ENCODE data around the gene ZNF385A. TPM values are rescaled to one million over a fixed set of nuclear protein-coding genes. Genes with fewer than 3 reads are reported as not detected.

Gene ZNF385A
- total and polyA plus RNA-seq, 11 donors, result 3.6 to 22.7 (median 6.1) TPM

DNA sequence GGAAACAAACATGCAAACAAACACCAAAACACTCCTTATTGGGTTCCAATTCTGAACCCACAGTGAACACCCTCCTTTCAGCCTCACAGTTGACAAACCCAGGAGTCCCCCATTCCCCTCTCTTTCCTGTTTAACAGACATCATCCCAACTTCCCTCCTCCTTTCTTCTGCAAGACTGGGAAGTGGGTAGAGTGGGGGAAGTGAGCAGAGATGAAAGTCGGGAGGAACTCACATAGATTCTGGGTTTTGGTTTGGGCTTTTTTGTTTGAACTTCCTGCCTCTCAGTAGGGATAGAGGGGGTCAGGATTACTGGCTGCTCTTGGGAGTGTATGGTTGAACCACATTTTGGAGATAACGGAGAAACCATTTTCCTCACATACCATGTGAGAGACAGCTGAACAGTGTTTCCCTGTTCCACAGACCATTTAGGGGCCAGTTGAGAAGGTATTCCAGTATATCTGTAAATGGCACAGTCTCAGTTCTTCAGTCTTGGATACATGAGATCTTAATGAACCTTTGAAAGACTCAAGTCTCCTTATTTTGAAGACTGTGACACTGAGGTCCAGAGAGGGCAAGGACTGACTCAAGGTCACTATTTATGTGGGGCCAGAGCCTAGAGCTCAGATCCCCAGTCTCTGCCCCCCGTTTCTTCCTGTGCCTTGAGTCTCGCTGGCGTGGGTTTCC, 16.4 kb downstream of the ZNF385A start:
- intact Hi-C loops (cut with DNase I), result loop anchor here in 4 of 10 donors (5.0 to 10.0 kb wide), 4 partner anchors 41 to 151 kb away; partner anchors contain the start of gene COPZ1 (in 2 of the 4)
- H3K4me3 ChIP-seq, result peak overlapping the region in 8 of 12 donors; percentile 32 to 62 (median 54)
- 21 to 40% (median 28%) methylated on average over 5 of the region's 5 CpGs for WGBS, 4 donors
- no peaks in the 10 kb centered on the region for H3K9me3 ChIP-seq
- no peak for ATAC-seq
- DNase-seq, result no peak
- H3K36me3 ChIP-seq, result peaks cover 0 to 4% (median 0%) of the 10 kb centered on the region in 9 donors
- no peaks in the 10 kb centered on the region for H3K27me3 ChIP-seq
- TF ChIP-seq POLR2A (IDR thresholded peaks at IDR 0.05), result no peak
- TF ChIP-seq, protein P1, sequence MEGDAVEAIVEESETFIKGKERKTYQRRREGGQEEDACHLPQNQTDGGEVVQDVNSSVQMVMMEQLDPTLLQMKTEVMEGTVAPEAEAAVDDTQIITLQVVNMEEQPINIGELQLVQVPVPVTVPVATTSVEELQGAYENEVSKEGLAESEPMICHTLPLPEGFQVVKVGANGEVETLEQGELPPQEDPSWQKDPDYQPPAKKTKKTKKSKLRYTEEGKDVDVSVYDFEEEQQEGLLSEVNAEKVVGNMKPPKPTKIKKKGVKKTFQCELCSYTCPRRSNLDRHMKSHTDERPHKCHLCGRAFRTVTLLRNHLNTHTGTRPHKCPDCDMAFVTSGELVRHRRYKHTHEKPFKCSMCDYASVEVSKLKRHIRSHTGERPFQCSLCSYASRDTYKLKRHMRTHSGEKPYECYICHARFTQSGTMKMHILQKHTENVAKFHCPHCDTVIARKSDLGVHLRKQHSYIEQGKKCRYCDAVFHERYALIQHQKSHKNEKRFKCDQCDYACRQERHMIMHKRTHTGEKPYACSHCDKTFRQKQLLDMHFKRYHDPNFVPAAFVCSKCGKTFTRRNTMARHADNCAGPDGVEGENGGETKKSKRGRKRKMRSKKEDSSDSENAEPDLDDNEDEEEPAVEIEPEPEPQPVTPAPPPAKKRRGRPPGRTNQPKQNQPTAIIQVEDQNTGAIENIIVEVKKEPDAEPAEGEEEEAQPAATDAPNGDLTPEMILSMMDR (IDR thresholded peaks at IDR 0.05), result no peak
- H3K27ac ChIP-seq, result peak overlapping the region in 9 of 12 donors; percentile 4 to 83 (median 68)
- H3K4me1 ChIP-seq, result peaks cover 0 to 71% (median 35%) of the 10 kb centered on the region in 12 donors

DNA sequence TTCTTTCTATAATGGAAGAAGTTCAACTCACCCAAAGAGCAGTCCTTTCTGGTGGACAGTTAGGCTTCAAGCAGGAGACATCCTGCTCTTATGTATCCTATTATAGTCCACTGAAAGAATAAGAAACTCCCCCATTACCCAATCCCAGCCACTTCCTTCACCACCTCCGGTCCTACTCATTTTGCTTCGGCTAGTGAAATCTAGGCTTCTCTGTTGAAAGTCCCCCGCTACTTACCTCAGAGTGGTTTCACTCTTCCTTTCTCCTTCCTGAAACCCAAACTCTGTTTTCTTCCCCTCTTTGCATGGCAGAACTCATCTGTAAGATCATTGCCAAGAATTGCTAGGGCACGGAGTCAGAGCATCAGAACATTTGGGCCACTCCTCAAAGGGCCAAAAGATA, 20.1 kb downstream of the ZNF385A start, which contains the start of gene GPR84:
TSS of gene GPR84 (minus strand) at position 74 of the 400 bp plus-strand sequence. CDS start 635 bp downstream, outside the sequence.
- TF ChIP-seq, protein P1 (IDR thresholded peaks at IDR 0.05), result no peak
- no peak for TF ChIP-seq POLR2A (IDR thresholded peaks at IDR 0.05)
- 60 to 74% (median 73%) methylated on average over 4 of the region's 4 CpGs for WGBS, 4 donors

DNA sequence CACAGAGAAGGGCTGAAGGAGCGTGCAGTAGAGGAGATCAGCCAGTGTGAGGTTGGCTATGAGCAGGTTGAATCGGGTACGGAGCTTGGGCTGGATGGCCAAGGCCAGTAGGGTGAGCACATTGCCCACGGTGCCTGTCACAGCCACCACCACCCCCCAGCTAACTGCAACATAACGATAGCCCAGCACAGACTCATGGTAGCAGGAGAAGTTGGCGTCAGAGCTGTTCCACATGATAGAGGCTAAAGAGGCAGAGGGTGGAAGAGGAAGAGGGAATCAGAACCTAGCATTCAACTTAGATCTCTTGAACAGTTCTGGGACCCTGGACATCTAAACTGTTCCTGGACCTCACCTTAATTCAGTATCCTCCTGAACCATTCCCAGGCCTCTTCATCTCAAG, 20.9 kb downstream of the ZNF385A start:
- no peaks in the 10 kb centered on the region for H3K36me3 ChIP-seq
- peaks cover 0 to 54% (median 9%) of the 10 kb centered on the region in 12 donors for H3K4me1 ChIP-seq
- no peaks in the 10 kb centered on the region for H3K27me3 ChIP-seq
- no peaks in the 10 kb centered on the region for H3K9me3 ChIP-seq
- intact Hi-C loops (cut with DNase I), result loop anchor here in 5 of 10 donors (2.0 to 10.0 kb wide), 5 partner anchors 69 to 141 kb away; no protein-coding TSS in a partner anchor
- peak overlapping the region in 2 of 12 donors; percentile 13 to 78 for H3K27ac ChIP-seq
- H3K4me3 ChIP-seq, result peak overlapping the region in 1 of 12 donors; percentile 27
- no peak for TF ChIP-seq POLR2A (IDR thresholded peaks at IDR 0.05)
- TF ChIP-seq, protein P1 (IDR thresholded peaks at IDR 0.05), result no peak
- 76 to 83% (median 81%) methylated on average over 6 of the region's 6 CpGs for WGBS, 4 donors
- DNase-seq, result no peak
- ATAC-seq, result no peak

More for the DNA sequence above, 20.1 kb downstream of the ZNF385A start, which contains the start of gene GPR84:
- Histone ChIP-seq H3K9me3 (no peaks in the 10 kb centered on the region), H3K4me1 (peaks cover 0 to 61% (median 12%) of the 10 kb centered on the region in 12 donors), H3K27ac (peak within 1 kb of the TSS in 2 of 12 donors; percentile 13 to 78), H3K36me3 (no peaks in the 10 kb centered on the region), H3K4me3 (peak within 1 kb of the TSS in 1 of 12 donors; percentile 27), H3K27me3 (no peaks in the 10 kb centered on the region)
- intact Hi-C loops (cut with DNase I), result loop anchor here in 5 of 10 donors (2.0 to 10.0 kb wide), 5 partner anchors 70 to 142 kb away; no protein-coding TSS in a partner anchor
- no peak for DNase-seq
- peak in 1 of 4 donors; percentile 4 for ATAC-seq

DNA sequence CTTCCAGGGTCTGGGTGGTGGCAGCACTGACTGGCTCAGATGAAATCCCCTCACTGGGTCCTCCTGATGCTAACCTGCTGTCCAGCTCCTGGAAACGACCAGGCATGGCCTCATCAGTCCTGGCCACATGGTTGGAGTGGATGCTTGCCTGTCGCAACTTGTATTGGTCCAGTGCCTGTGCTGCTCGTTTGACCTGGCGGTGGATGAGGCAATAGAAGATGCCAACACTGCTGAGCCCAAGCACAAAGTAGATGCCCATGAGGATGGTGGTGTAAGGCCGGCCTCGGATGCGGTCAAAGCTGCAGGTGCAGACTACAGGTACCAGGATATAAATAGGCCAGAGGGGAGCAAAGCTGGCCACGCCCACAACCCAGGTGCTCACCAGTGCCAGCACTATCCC, 21.5 kb downstream of the ZNF385A start:
- peak overlapping the region in 1 of 12 donors; percentile 78 for H3K27ac ChIP-seq
- no peak for ATAC-seq
- DNase-seq, result no peak
- WGBS, 4 donors, result 80 to 93% (median 85%) methylated on average over 8 of the region's 8 CpGs
- TF ChIP-seq POLR2A (IDR thresholded peaks at IDR 0.05), result no peak
- TF ChIP-seq, protein P1 (IDR thresholded peaks at IDR 0.05), result no peak
- H3K36me3 ChIP-seq, result no peaks in the 10 kb centered on the region
- peaks cover 0 to 54% (median 9%) of the 10 kb centered on the region in 12 donors for H3K4me1 ChIP-seq
- no peaks in the 10 kb centered on the region for H3K27me3 ChIP-seq
- no peaks in the 10 kb centered on the region for H3K9me3 ChIP-seq
- peak overlapping the region in 1 of 12 donors; percentile 27 for H3K4me3 ChIP-seq
- intact Hi-C loops (cut with DNase I), result loop anchor here in 5 of 10 donors (5.0 to 10.0 kb wide), 4 partner anchors 68 to 141 kb away; no protein-coding TSS in a partner anchor

Data from heart left ventricle (tissue), 16 donors.